HUES48 (cell line): ENCODE data around the gene TMEM250.

Experiments
- H3K27ac ChIP-seq: one replicate; pipeline ENCODE4 v1.7.0; 2013; ENCODE audit warnings: low read depth, low read length, inconsistent platforms
- H3K27me3 ChIP-seq: 2 replicates; pipeline ENCODE4 v1.6.1; 2013; ENCODE audit warnings: mild to moderate bottlenecking, low read length; ENCODE audit not compliant: control insufficient read depth, insufficient read depth
- H3K36me3 ChIP-seq: 2 replicates; pipeline ENCODE4 v1.6.1; 2013; ENCODE audit warnings: low read length; ENCODE audit not compliant: control insufficient read depth, insufficient read depth
- H3K4me1 ChIP-seq: 2 replicates; pipeline ENCODE4 v1.6.1; 2013; ENCODE audit warnings: mild to moderate bottlenecking, low read length; ENCODE audit not compliant: control insufficient read depth, insufficient read depth
- H3K4me3 ChIP-seq: 2 replicates; pipeline ENCODE4 v1.5.1; 2013; ENCODE audit warnings: mild to moderate bottlenecking, low read depth, low read length
- H3K9ac ChIP-seq: 2 replicates; pipeline ENCODE4 v1.6.1; 2013; ENCODE audit warnings: mild to moderate bottlenecking, low read depth, low read length, moderate library complexity
- H3K9me3 ChIP-seq: 2 replicates; pipeline ENCODE4 v1.6.1; 2013; ENCODE audit warnings: low read length; ENCODE audit not compliant: control insufficient read depth, insufficient read depth

Gene TMEM250

DNA sequence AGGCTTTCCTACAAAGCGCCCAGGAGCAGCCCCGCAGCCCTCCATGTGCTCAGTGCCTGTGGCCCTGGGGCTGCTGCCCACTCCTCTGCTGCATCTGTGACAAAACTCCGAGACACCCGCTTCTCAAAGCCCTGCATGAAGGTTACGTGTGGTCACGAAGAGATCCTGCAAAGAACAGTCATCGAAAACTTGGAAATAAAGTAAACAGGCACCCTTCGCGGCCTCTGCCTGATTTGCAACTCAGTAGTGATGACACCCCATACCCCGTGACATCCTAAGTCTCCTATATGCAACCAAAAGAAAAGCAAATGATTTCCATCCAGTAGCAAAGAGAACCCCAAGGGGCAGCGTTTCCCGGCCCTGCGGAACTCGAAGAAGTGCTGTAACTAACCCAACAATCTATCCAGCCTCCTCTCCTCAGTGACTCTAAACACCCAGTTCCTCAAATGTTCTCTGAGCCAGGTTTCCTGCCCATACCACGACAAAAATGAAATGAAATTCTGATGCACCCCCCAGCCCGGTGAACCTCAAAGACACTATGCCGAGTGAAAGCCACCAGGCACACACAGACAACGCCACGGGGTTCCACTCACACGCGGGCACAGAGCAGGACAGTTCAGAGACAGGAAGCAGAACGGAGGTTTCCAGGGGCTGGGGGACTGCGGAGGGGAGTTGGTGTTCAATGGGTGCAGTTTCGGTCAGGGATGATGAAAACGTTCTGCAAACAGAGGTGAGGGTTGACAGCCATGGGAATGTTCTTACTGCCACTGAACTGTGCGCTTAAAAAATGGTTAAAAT is 42.6 kb downstream of the TMEM250 start:
- H3K36me3 ChIP-seq: no peaks in the 10 kb centered on the region
- no peak overlapping the region for H3K9ac ChIP-seq
- no peaks in the 10 kb centered on the region for H3K4me1 ChIP-seq
- no peaks in the 10 kb centered on the region for H3K9me3 ChIP-seq
- no peak overlapping the region for H3K4me3 ChIP-seq
- no peaks in the 10 kb centered on the region for H3K27me3 ChIP-seq
- H3K27ac ChIP-seq: no peak overlapping the region

- H3K27me3 ChIP-seq: no peaks in the 10 kb centered on the region
- H3K4me3 ChIP-seq: no peak overlapping the region
- H3K4me1 ChIP-seq: no peaks in the 10 kb centered on the region
- no peak overlapping the region for H3K27ac ChIP-seq
- H3K36me3 ChIP-seq: no peaks in the 10 kb centered on the region
- no peaks in the 10 kb centered on the region for H3K9me3 ChIP-seq
- H3K9ac ChIP-seq: no peak overlapping the region
Measured at GRCh38 chr9:136075134-136075841, 43.4 kb downstream of the TMEM250 start.

GRCh38 chr9:136074706-136075105 is 44.0 kb downstream of the TMEM250 start:
- H3K4me3 ChIP-seq: no peak overlapping the region
- H3K27ac ChIP-seq: no peak overlapping the region
- H3K4me1 ChIP-seq: no peaks in the 10 kb centered on the region
- no peaks in the 10 kb centered on the region for H3K9me3 ChIP-seq
- no peaks in the 10 kb centered on the region for H3K27me3 ChIP-seq
- H3K9ac ChIP-seq: no peak overlapping the region
- no peaks in the 10 kb centered on the region for H3K36me3 ChIP-seq
